GM12891 (cell line): ENCODE data around the gene MTFR2.

Experiments used
- POLR2A ChIP-seq: IDR thresholded peaks from 2 replicates; pipeline ENCODE4 v1.6.1; 2011; ENCODE audit warnings: low read depth, low read length, control low read depth
- TAF1 ChIP-seq: IDR thresholded peaks from 2 replicates; pipeline ENCODE4 v1.6.1; 2011; ENCODE audit warnings: low read depth, low read length, control low read depth

GRCh38 chr6:136191606-136192312 lies 58.4 kb downstream of the MTFR2 start:
- TF ChIP-seq TAF1 (no peak), POLR2A (no peak)
